Colonic mucosa (tissue), 4 donors: ENCODE data around the gene TALDO1. TPM values are rescaled to one million over a fixed set of nuclear protein-coding genes. Genes with fewer than 3 reads are reported as not detected.

ENCODE experiments used
- DNase-seq: peaks from one replicate; pipeline ENCODE4 v3.0.0-alpha.2; 2020
- H3K27ac ChIP-seq: fragments of 200-600 bp; one replicate; pipeline ENCODE4 v1.8.0; 2021
- H3K27me3 ChIP-seq: fragments of 200-600 bp; one replicate; pipeline ENCODE4 v1.8.0; 2021
- H3K36me3 ChIP-seq: fragments of 200-600 bp; one replicate; pipeline ENCODE4 v1.8.0; 2021
- H3K4me1 ChIP-seq: fragments of 200-600 bp; one replicate; pipeline ENCODE4 v1.8.0; 2021; ENCODE audit warnings: mild to moderate bottlenecking
- H3K4me3 ChIP-seq: fragments of 200-600 bp; one replicate; pipeline ENCODE4 v1.8.0; 2021
- H3K9ac ChIP-seq, 2 donors: one replicate each; pipeline ENCODE4 v1.7.0; 2013; ENCODE audit warnings: control low read depth in 2 of 2, low read depth in 2 of 2, low read length in 2 of 2
- H3K9me3 ChIP-seq: fragments of 200-600 bp; one replicate; pipeline ENCODE4 v1.8.0; 2021
- CTCF ChIP-seq: fragments of 200-600 bp; IDR thresholded peaks from one replicate; pipeline ENCODE4 v1.8.0; 2022; ENCODE audit warnings: antibody characterized with exemption, mild to moderate bottlenecking
- intact Hi-C: fragments of 100-400 bp; cut with DNase I; formaldehyde crosslinking; loops from one replicate; pipeline ENCODE4 v1.14.1; 2022
- total RNA-seq, 2 donors: library from RNA; stranded (reverse); fragmentation: NEBNext Ultra II Directional in 1 of 2; extraction: Animal tissue kit (Norgen Biotek cat#: 25700) in 1 of 2; gene quantifications; one replicate each; pipeline ENCODE4 v1.2.1, GENCODE V29; 2021
- donor health status: healthy.
- donor health status: DM: no; HTN: no; CAD: no.
- donor health status: DM: no; HTN: no; CAD: no.

The TALDO1 gene
- total RNA-seq, 2 donors from 2014 or later: 195 to 274 TPM

GRCh38 chr11:720017-720641, 27.1 kb upstream of the TALDO1 start:
- Histone ChIP-seq H3K4me3 (no peak overlapping the region), H3K9ac (peak overlapping the region in 1 of 2 donors; percentile 19)

GRCh38 chr11:720642-721246, 26.5 kb upstream of the TALDO1 start:
- Histone ChIP-seq H3K4me1 (peaks cover 27% of the 10 kb centered on the region), H3K27me3 (peaks cover 5% of the 10 kb centered on the region), H3K4me3 (no peak overlapping the region), H3K27ac (no peak overlapping the region), H3K9me3 (no peaks in the 10 kb centered on the region), H3K36me3 (no peaks in the 10 kb centered on the region), H3K9ac (peak overlapping the region; percentile 12 to 19)
- intact Hi-C loops: loop anchor here (10.0 kb wide), 1 partner anchor 166 kb away; no protein-coding TSS in a partner anchor
- no peak for TF ChIP-seq CTCF
- DNase-seq: peak; percentile 80

More at GRCh38 chr11:720017-720641, 27.1 kb upstream of the TALDO1 start:
- DNase-seq: no peak
- H3K27ac ChIP-seq: no peak overlapping the region
- TF ChIP-seq CTCF: no peak
- H3K36me3 ChIP-seq: no peaks in the 10 kb centered on the region
- intact Hi-C loops: loop anchor here (10.0 kb wide), 1 partner anchor 165 kb away; no protein-coding TSS in a partner anchor
- H3K27me3 ChIP-seq: no peaks in the 10 kb centered on the region
- H3K4me1 ChIP-seq: peaks cover 20% of the 10 kb centered on the region
- no peaks in the 10 kb centered on the region for H3K9me3 ChIP-seq

DNA sequence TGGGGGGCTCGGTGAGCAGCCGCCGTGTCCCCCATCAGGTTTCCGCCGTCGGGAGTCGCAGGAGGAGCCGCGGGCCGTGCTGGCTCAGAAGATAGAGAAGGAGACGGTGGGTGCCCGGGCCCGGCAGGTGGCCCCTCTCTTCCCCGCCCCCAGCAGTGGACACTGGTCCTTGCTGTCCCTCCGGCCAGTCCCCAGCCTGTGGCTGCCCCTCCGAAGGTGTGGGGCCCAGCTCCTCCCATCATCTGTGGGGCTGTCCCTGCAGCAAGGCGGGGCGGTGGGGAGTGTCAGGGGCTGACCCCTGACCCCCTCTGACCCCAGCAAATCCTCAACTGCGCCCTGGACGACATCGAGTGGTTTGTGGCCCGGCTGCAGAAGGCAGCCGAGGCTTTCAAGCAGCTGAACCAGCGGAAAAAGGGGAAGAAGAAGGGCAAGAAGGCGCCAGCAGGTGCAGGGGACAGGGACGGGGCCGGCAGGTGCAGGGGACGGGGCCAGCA, 26.0 kb upstream of the TALDO1 start:
- intact Hi-C loops: loop anchor here (10.0 kb wide), 1 partner anchor 166 kb away; no protein-coding TSS in a partner anchor
- Histone ChIP-seq H3K36me3 (no peaks in the 10 kb centered on the region), H3K4me1 (peaks cover 30% of the 10 kb centered on the region), H3K9me3 (no peaks in the 10 kb centered on the region), H3K27ac (no peak overlapping the region), H3K27me3 (peaks cover 5% of the 10 kb centered on the region), H3K4me3 (no peak overlapping the region), H3K9ac (peak overlapping the region in 1 of 2 donors; percentile 50)
- no peak for TF ChIP-seq CTCF
- DNase-seq: no peak

GRCh38 chr11:721741-722345, 25.4 kb upstream of the TALDO1 start:
- Histone ChIP-seq H3K9ac (peak overlapping the region in 1 of 2 donors; percentile 50), H3K4me3 (no peak overlapping the region), H3K27ac (no peak overlapping the region), H3K4me1 (peaks cover 36% of the 10 kb centered on the region), H3K27me3 (peaks cover 5% of the 10 kb centered on the region), H3K9me3 (no peaks in the 10 kb centered on the region), H3K36me3 (no peaks in the 10 kb centered on the region)
- no peak for TF ChIP-seq CTCF
- intact Hi-C loops: loop anchor here (10.0 kb wide), 1 partner anchor 167 kb away; no protein-coding TSS in a partner anchor
- DNase-seq: peak; percentile 49

- TF ChIP-seq CTCF: no peak
- no peak overlapping the region for H3K4me3 ChIP-seq
- no peak for DNase-seq
- intact Hi-C loops: loop anchor here (10.0 kb wide), 1 partner anchor 168 kb away; no protein-coding TSS in a partner anchor
- H3K9ac ChIP-seq: no peak overlapping the region
- peaks cover 36% of the 10 kb centered on the region for H3K4me1 ChIP-seq
- no peaks in the 10 kb centered on the region for H3K9me3 ChIP-seq
- H3K27ac ChIP-seq: no peak overlapping the region
- peaks cover 5% of the 10 kb centered on the region for H3K27me3 ChIP-seq
- H3K36me3 ChIP-seq: no peaks in the 10 kb centered on the region
Observed at GRCh38 chr11:722346-722811, 24.9 kb upstream of the TALDO1 start.
